ENCODE measurements around the gene PRKAR2B.

DNA sequence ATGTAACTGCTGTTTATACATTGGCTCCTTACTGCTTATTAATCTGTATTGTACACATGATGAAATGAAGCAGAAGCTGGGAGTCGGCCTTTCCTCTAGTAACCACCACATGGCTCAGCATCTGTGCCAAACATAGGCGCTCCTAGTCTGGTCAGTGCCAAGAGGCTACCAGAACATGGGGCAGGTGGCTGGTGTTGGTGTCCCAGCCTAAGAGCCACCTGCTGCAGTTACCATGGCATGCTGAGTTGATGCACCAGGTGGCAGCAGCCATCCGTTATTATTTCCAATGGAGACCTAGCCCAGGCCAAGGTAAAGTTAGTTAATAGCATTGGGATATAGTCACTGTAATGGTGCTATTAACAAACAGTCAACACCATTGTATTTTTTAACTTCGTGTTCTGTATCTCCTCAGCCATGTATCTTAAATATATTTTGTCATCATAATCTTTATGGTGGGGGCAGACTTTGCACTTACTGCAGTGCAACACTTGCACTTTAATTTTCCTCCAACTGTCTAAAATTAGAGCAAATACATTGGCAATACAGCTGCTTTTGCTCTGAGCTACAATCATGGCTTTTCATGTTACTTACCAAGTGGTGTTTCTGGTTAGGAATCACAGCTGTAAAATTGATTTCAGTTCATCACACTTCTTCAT is 157.4 kb downstream of the PRKAR2B start:
- TF ChIP-seq, protein P1, sequence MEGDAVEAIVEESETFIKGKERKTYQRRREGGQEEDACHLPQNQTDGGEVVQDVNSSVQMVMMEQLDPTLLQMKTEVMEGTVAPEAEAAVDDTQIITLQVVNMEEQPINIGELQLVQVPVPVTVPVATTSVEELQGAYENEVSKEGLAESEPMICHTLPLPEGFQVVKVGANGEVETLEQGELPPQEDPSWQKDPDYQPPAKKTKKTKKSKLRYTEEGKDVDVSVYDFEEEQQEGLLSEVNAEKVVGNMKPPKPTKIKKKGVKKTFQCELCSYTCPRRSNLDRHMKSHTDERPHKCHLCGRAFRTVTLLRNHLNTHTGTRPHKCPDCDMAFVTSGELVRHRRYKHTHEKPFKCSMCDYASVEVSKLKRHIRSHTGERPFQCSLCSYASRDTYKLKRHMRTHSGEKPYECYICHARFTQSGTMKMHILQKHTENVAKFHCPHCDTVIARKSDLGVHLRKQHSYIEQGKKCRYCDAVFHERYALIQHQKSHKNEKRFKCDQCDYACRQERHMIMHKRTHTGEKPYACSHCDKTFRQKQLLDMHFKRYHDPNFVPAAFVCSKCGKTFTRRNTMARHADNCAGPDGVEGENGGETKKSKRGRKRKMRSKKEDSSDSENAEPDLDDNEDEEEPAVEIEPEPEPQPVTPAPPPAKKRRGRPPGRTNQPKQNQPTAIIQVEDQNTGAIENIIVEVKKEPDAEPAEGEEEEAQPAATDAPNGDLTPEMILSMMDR (IDR thresholded peaks at IDR 0.05) = peak in 1 of 5 experiments; percentile 15
- TF ChIP-seq POLR2A (IDR thresholded peaks at IDR 0.05) = no peak

All from tibial nerve (tissue), 3 donors.